H1 (cell line): Measurements from ENCODE around the gene SPAG17. TPM values are rescaled to one million over a fixed set of nuclear protein-coding genes. Genes with fewer than 3 reads are reported as not detected.
A peak's percentile ranks its signal among the peaks of the same experiment; 100 is the strongest.

Experiments used
- CTCF ChIA-PET: fragments of 300-600 bp; sonication (Branson Sonifier 250); formaldehyde crosslinking; loops from one replicate; lab custom pipeline; 2021; ENCODE audit not compliant: partially characterized antibody; lab: Charles Lee
- POLR2A ChIA-PET: fragments of 300-600 bp; sonication (Branson Sonifier 250); formaldehyde crosslinking; loops from one replicate; lab custom pipeline; 2021; ENCODE audit warnings: inconsistent platforms; ENCODE audit not compliant: partially characterized antibody; lab: Charles Lee
- DNase-seq, 2 experiments: peaks; one replicate each; pipeline versions ENCODE4 v3.0.0 to v3.0.0-alpha.2; 2010 to 2022; ENCODE audit warnings: low spot score in 2 of 2, low read depth in 1 of 2, mixed read lengths in 1 of 2
- FAIRE-seq: peaks from 2 replicates; lab custom pipeline; 2011; peaks lifted over from hg19 to GRCh38; lab: Jason Lieb, UNC
- H2AFZ ChIP-seq: 2 replicates; pipeline ENCODE4 v1.8.1; 2012; ENCODE audit warnings: low read length, inconsistent platforms
- H2AK5ac ChIP-seq: 2 replicates; pipeline ENCODE4 v1.6.1; 2013; ENCODE audit warnings: low read depth, low read length
- H2BK120ac ChIP-seq: replicated peaks from 2 replicates; pipeline ENCODE3; 2013; ENCODE audit warnings: low read depth, low read length, inconsistent platforms
- H2BK12ac ChIP-seq: 2 replicates; pipeline ENCODE4 v1.6.1; 2013; ENCODE audit warnings: low read depth, low read length
- H2BK15ac ChIP-seq: 2 replicates; pipeline ENCODE4 v1.6.1; 2013; ENCODE audit warnings: low read length
- H2BK20ac ChIP-seq: 2 replicates; pipeline ENCODE4 v1.6.1; 2013; ENCODE audit warnings: low read length
- H2BK5ac ChIP-seq: 2 replicates; pipeline ENCODE4 v1.6.1; 2013; ENCODE audit warnings: low read depth, low read length
- H3K14ac ChIP-seq: 2 replicates; pipeline ENCODE4 v1.6.1; 2013; ENCODE audit warnings: inconsistent platforms; ENCODE audit not compliant: insufficient read length
- H3K18ac ChIP-seq: 2 replicates; pipeline ENCODE4 v1.6.1; 2013; ENCODE audit warnings: low read length; ENCODE audit errors: extremely low read depth
- H3K23ac ChIP-seq: 2 replicates; pipeline ENCODE4 v1.6.1; 2013; ENCODE audit warnings: inconsistent platforms; ENCODE audit not compliant: insufficient read length
- H3K23me2 ChIP-seq: 2 replicates; pipeline ENCODE4 v1.6.1; 2013; ENCODE audit warnings: low read depth, low read length
- H3K27ac ChIP-seq: 2 replicates; pipeline ENCODE4 v1.6.1; 2011; ENCODE audit warnings: low read depth, low read length, inconsistent platforms
- H3K27me3 ChIP-seq, 4 experiments: replicated peaks in 1 of 4; 1 replicate in 1 of 4; 2 replicates in 3 of 4; pipeline versions ENCODE4 v1.6.1 to v1.8.1; 2011 to 2013; ENCODE audit warnings: low read length in 3 of 4, mild to moderate bottlenecking in 3 of 4, inconsistent platforms in 2 of 4, mixed read lengths in 2 of 4, moderate library complexity in 1 of 4; ENCODE audit not compliant: control insufficient read depth in 3 of 4, insufficient read depth in 3 of 4; ENCODE audit errors: extremely low read depth in 1 of 4
- H3K36me3 ChIP-seq, 4 experiments: 2 replicates each; pipeline versions ENCODE4 v1.6.1 to v1.8.1; 2011 to 2013; ENCODE audit warnings: mild to moderate bottlenecking in 4 of 4, low read length in 3 of 4, moderate library complexity in 2 of 4, control low read depth in 1 of 4, inconsistent platforms in 1 of 4; ENCODE audit not compliant: insufficient read depth in 4 of 4, control insufficient read depth in 2 of 4
- H3K4ac ChIP-seq: replicated peaks from 2 replicates; pipeline ENCODE3; 2013; ENCODE audit warnings: low read length, low read depth, mixed read lengths, inconsistent platforms; ENCODE audit not compliant: insufficient read length
- H3K4me1 ChIP-seq, 4 experiments: replicated peaks in 1 of 4; 1 replicate in 1 of 4; 2 replicates in 3 of 4; pipeline versions ENCODE4 v1.6.1 to v1.8.1; 2011 to 2013; ENCODE audit warnings: low read length in 3 of 4, inconsistent platforms in 2 of 4, mixed read lengths in 1 of 4; ENCODE audit not compliant: insufficient read depth in 4 of 4, control insufficient read depth in 3 of 4
- H3K4me2 ChIP-seq, 2 experiments: 2 replicates each; pipeline versions ENCODE4 v1.6.1 to v1.8.1; 2011 to 2013; ENCODE audit warnings: low read depth in 2 of 2, low read length in 2 of 2, control low read depth in 1 of 2, inconsistent platforms in 1 of 2, mild to moderate bottlenecking in 1 of 2; ENCODE audit not compliant: insufficient read depth in 1 of 2
- H3K4me3 ChIP-seq, 4 experiments: fragments of 200-600, 300-600 bp in 1 of 4; sonication (generic), shearing (Covaris generic), sonication (Bioruptor Twin) in 1 of 4; 2 replicates each; pipeline versions ENCODE4 v1.5.1 to v1.8.1; 2011 to 2016; ENCODE audit warnings: low read length in 4 of 4, low read depth in 3 of 4, control low read depth in 2 of 4, inconsistent platforms in 2 of 4, mild to moderate bottlenecking in 2 of 4, mixed read lengths in 1 of 4, moderate library complexity in 1 of 4; ENCODE audit not compliant: insufficient read depth in 2 of 4; ENCODE audit errors: extremely low read depth in 1 of 4
- H3K56ac ChIP-seq: replicated peaks from 2 replicates; pipeline ENCODE3; 2013; ENCODE audit warnings: low read depth, mild to moderate bottlenecking, mixed read lengths, low read length, inconsistent platforms; ENCODE audit not compliant: insufficient read length
- H3K79me1 ChIP-seq: 2 replicates; pipeline ENCODE4 v1.6.1; 2013; ENCODE audit warnings: low read depth, low read length, control low read depth
- H3K79me2 ChIP-seq, 2 experiments: 2 replicates each; pipeline versions ENCODE4 v1.6.1 to v1.8.1; 2012 to 2013; ENCODE audit warnings: low read length in 2 of 2, mild to moderate bottlenecking in 2 of 2, inconsistent platforms in 1 of 2; ENCODE audit not compliant: insufficient read depth in 2 of 2, control insufficient read depth in 1 of 2
- H3K9ac ChIP-seq, 4 experiments: replicated peaks in 1 of 4; 1 replicate in 1 of 4; 2 replicates in 3 of 4; pipeline versions ENCODE4 v1.6.1 to v1.8.1; 2011 to 2013; ENCODE audit warnings: low read depth in 3 of 4, low read length in 3 of 4, control low read depth in 2 of 4, mild to moderate bottlenecking in 2 of 4, moderate library complexity in 2 of 4, inconsistent platforms in 1 of 4; ENCODE audit errors: extremely low read depth in 1 of 4
- H3K9me3 ChIP-seq, 2 experiments: 2 replicates each; pipeline versions ENCODE4 v1.6.1 to v1.8.1; 2012 to 2013; ENCODE audit warnings: mild to moderate bottlenecking in 2 of 2, moderate library complexity in 2 of 2, control low read depth in 1 of 2, inconsistent platforms in 1 of 2, low read depth in 1 of 2, low read length in 1 of 2, mixed read lengths in 1 of 2; ENCODE audit not compliant: insufficient read depth in 2 of 2
- H4K20me1 ChIP-seq, 2 experiments: replicated peaks in 1 of 2; 2 replicates each; pipeline versions ENCODE3 to v1.8.1; 2011 to 2013; ENCODE audit warnings: inconsistent platforms in 2 of 2, low read length in 2 of 2, mild to moderate bottlenecking in 1 of 2; ENCODE audit not compliant: insufficient read depth in 2 of 2, control insufficient read depth in 1 of 2
- H4K5ac ChIP-seq: 2 replicates; pipeline ENCODE4 v1.6.1; 2013; ENCODE audit warnings: low read length, low read depth, mixed read lengths, inconsistent platforms; ENCODE audit not compliant: insufficient read length
- H4K8ac ChIP-seq: 2 replicates; pipeline ENCODE4 v1.8.0; 2013; ENCODE audit warnings: mild to moderate bottlenecking, moderate library complexity, low read length, inconsistent platforms; ENCODE audit not compliant: insufficient read depth; ENCODE audit errors: extremely low read depth
- H4K91ac ChIP-seq: replicated peaks from 2 replicates; pipeline ENCODE3; 2013; ENCODE audit warnings: low read length, mixed read lengths, inconsistent platforms; ENCODE audit not compliant: insufficient read length
- CEBPB ChIP-seq: IDR thresholded peaks from 2 replicates; pipeline ENCODE4 v1.6.1; 2012; ENCODE audit warnings: low read depth, low read length
- CHD1 ChIP-seq: IDR thresholded peaks from 2 replicates; pipeline ENCODE4 v1.6.1; 2012; ENCODE audit warnings: low read depth, low read length, improper control_type of control experiment
- CHD2 ChIP-seq: IDR thresholded peaks from 2 replicates; pipeline ENCODE4 v1.6.1; 2012; ENCODE audit warnings: low read length, improper control_type of control experiment
- EP300 ChIP-seq, 2 experiments: IDR thresholded peaks; 1 replicate in 1 of 2; 2 replicates in 1 of 2; pipeline ENCODE4 v1.6.1; 2011 to 2012; ENCODE audit warnings: low read depth in 2 of 2, low read length in 2 of 2, mild to moderate bottlenecking in 2 of 2, borderline replicate concordance in 1 of 2, inconsistent platforms in 1 of 2, moderate library complexity in 1 of 2
- KDM5A ChIP-seq: fragments of 200-600 bp; IDR thresholded peaks from 2 replicates; pipeline ENCODE4 v1.7.1; 2012; ENCODE audit warnings: mild to moderate bottlenecking, low read length, inconsistent platforms, mixed read lengths
- MAFK ChIP-seq: IDR thresholded peaks from 2 replicates; pipeline ENCODE4 v1.6.1; 2012; ENCODE audit warnings: low read depth, mild to moderate bottlenecking, improper control_type of control experiment, low read length
- RXRA ChIP-seq: IDR thresholded peaks from 2 replicates; pipeline ENCODE4 v1.6.1; 2011; ENCODE audit warnings: low read depth, mild to moderate bottlenecking, low read length, moderate library complexity; ENCODE audit not compliant: insufficient read depth
- SIX5 ChIP-seq: IDR thresholded peaks from 2 replicates; pipeline ENCODE4 v1.6.1; 2011; ENCODE audit warnings: mild to moderate bottlenecking, low read depth, low read length
- SUZ12 ChIP-seq: fragments of 200-600 bp; sonication (generic); IDR thresholded peaks from 2 replicates; pipeline ENCODE4 v1.6.1; 2012; ENCODE audit warnings: mild to moderate bottlenecking, inconsistent platforms, low read length, moderate library complexity, mixed read lengths
- TBP ChIP-seq: IDR thresholded peaks from 2 replicates; pipeline ENCODE4 v1.6.1; 2011; ENCODE audit warnings: low read depth, low read length, improper control_type of control experiment
- WGBS, 2 experiments: shearing (Covaris generic) in 1 of 2; methylation state at CpG; one replicate each; pipeline versions ENCODE4 v1.1.6 to v1.1.7; 2013 to 2015; ENCODE audit warnings: low lambda C conversion rate in 2 of 2, mixed read lengths in 2 of 2, inconsistent platforms in 1 of 2, low coverage in 1 of 2, missing lambda C conversion rate in 1 of 2; ENCODE audit not compliant: insufficient replicate concordance in 2 of 2, insufficient coverage in 1 of 2, insufficient read length in 1 of 2; ENCODE audit errors: extremely low coverage in 1 of 2, missing lambda C conversion rate in 1 of 2; 5-methylcytosine and 5-hydroxymethylcytosine counted together
- polyA plus RNA-seq, 7 experiments: library from polyadenylated mRNA; depleted of rRNA in 3 of 7; stranded (reverse) in 5 of 7; unstranded in 2 of 7; fragments of >200 nt in 5 of 7; fragments of 200-250 nt in 2 of 7; gene quantifications; 1 replicate in 5 of 7; 2 replicates in 1 of 7; 4 replicates in 1 of 7; pipeline versions ENCODE4 v1.2.1 to v1.2.3, GENCODE V29; 2011 to 2013; ENCODE audit warnings: missing spikeins in 2 of 7, mixed read lengths in 2 of 7
- total RNA-seq: library from RNA; stranded (reverse); fragmentation: NEBNext Ultra II Directional; extraction: Animal tissue kit (Norgen Biotek cat#: 25700); gene quantifications from 2 replicates; pipeline ENCODE4 v1.2.1, GENCODE V29; 2021

Gene SPAG17
- total and polyA plus RNA-seq, 2 of the 8 experiments (the other 6 are each of a cell fraction or from before 2014, with no cell fraction given), result 0.56 to 0.62 TPM

DNA sequence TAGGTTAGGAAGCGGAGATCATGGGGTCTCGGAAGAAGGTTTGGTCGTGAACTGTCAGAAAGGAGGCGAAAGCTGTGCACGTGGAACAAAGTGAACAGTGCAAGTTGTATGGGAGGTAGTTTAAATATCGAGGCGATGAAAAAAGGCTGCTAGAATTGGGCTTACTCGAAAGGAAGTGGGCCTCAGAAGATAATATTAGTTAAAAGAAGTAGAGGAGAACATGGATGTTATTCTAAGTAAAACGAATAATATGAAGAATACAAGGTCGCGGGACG lies 254.9 kb downstream of the SPAG17 start:
- H3K23me2 ChIP-seq, result peaks cover 9% of the 10 kb centered on the region
- H3K27ac ChIP-seq, result no peak overlapping the region
- no peak overlapping the region for H2BK20ac ChIP-seq
- H3K36me3 ChIP-seq, result peaks cover 3 to 19% (median 4%) of the 10 kb centered on the region in 4 experiments; a peak in 7 of 8 replicates
- H4K8ac ChIP-seq, result no peak overlapping the region
- H2AK5ac ChIP-seq, result peak overlapping the region; percentile 43; the same call in 1 of the 2 replicates
- H4K5ac ChIP-seq, result peak overlapping the region; percentile 4
- H3K4me3 ChIP-seq, result peak overlapping the region; percentile 86 to 98 (median 92)
- H3K27me3 ChIP-seq, result no peaks in the 10 kb centered on the region
- POLR2A ChIA-PET, result interaction anchor here (0.7 to 1.7 kb wide), 2 partner anchors 17 to 324 kb away, joined by 3 to 4 read pairs; no protein-coding TSS in a partner anchor
- H2BK120ac ChIP-seq, result no peak overlapping the region
- peak overlapping the region; percentile 73 to 93 for H3K4me2 ChIP-seq
- H3K79me2 ChIP-seq, result peaks cover 25 to 82% of the 10 kb centered on the region in 2 experiments
- peak overlapping the region; percentile 11 for H4K91ac ChIP-seq
- 3% methylated on average over 12 of the region's 12 CpGs; no CpG with 5 or more reads in 1 of the 2 experiments for WGBS, 2 experiments
- peak overlapping the region; percentile 68 to 92 (median 78) for H3K9ac ChIP-seq
- peaks cover 0 to 8% (median 3%) of the 10 kb centered on the region in 4 experiments; a peak in 4 of 7 replicates for H3K4me1 ChIP-seq
- TF ChIP-seq EP300 (IDR thresholded peaks at IDR 0.05; ENCODE audit: borderline replicate concordance in 1 of 2, low read depth in 2 of 2, low read length in 2 of 2), result no peak
- TF ChIP-seq RXRA, result no peak
- TF ChIP-seq MAFK, result no peak
- TF ChIP-seq CHD2, result no peak
- no peak for TF ChIP-seq KDM5A
- no peak for TF ChIP-seq CHD1
- no peak for TF ChIP-seq SUZ12
- no peak for TF ChIP-seq CEBPB
- TF ChIP-seq SIX5, result no peak
- TF ChIP-seq TBP, result no peak
- H3K79me1 ChIP-seq, result peaks cover 11% of the 10 kb centered on the region
- H3K9me3 ChIP-seq, result no peaks in the 10 kb centered on the region
- no peak overlapping the region for H2BK12ac ChIP-seq
- H2AFZ ChIP-seq, result peak overlapping the region; percentile 93
- 0 out of 2 replicates have a peak overlapping the region, but pooled peaks have one; percentile 48 for H2BK5ac ChIP-seq
- H3K4ac ChIP-seq, result peak overlapping the region; percentile 76
- H3K14ac ChIP-seq, result no peak overlapping the region
- FAIRE-seq, result no peak
- no peak overlapping the region for H2BK15ac ChIP-seq
- H4K20me1 ChIP-seq, result peaks cover 9 to 12% of the 10 kb centered on the region in 2 experiments
- peak overlapping the region; percentile 17 for H3K56ac ChIP-seq
- CTCF ChIA-PET, result no interaction called here
- no peak overlapping the region for H3K23ac ChIP-seq
- DNase-seq, result no peak
- H3K18ac ChIP-seq, result no peak overlapping the region
